GM10266 (cell line): ENCODE data around the gene ARHGAP24.
"Not testable (repeated sequence)": the region's sequence is repeated elsewhere in the genome, so short reads cannot be mapped to it uniquely, and the experiment has no call there.

Experiments used
- DNase-seq: peaks from one replicate; pipeline ENCODE4 v3.0.0; 2012; ENCODE audit errors: extremely low spot score
- CTCF ChIP-seq: IDR thresholded peaks from 2 replicates; pipeline ENCODE4 v1.5.1; 2012; ENCODE audit warnings: mild to moderate bottlenecking, low read depth; ENCODE audit not compliant: control insufficient read depth, insufficient read depth; ENCODE audit errors: missing control alignments

Gene ARHGAP24

GRCh38 chr4:85907001-85907400, 432.1 kb downstream of the ARHGAP24 start:
- no peak for DNase-seq
- TF ChIP-seq CTCF: no peak

GRCh38 chr4:85909851-85910250, 434.9 kb downstream of the ARHGAP24 start:
- DNase-seq: no peak
- no peak for TF ChIP-seq CTCF

- no peak for TF ChIP-seq CTCF
- DNase-seq: no peak
Measured at GRCh38 chr4:85910985-85911384, 436.0 kb downstream of the ARHGAP24 start.

GRCh38 chr4:85913931-85914694, 439.2 kb downstream of the ARHGAP24 start:
- no peak for DNase-seq
- no peak for TF ChIP-seq CTCF

GRCh38 chr4:85915570-85915969, 440.6 kb downstream of the ARHGAP24 start:
- DNase-seq: not testable (repeated sequence)

- TF ChIP-seq CTCF: no peak
- DNase-seq: no peak
Measured at GRCh38 chr4:85919200-85919887, 444.4 kb downstream of the ARHGAP24 start.

- TF ChIP-seq CTCF: no peak
- DNase-seq: no peak
Measured at GRCh38 chr4:85925071-85925470, 450.1 kb downstream of the ARHGAP24 start.
